HepG2 (cell line): ENCODE measurements around the gene SMG7. TPM values are rescaled to one million over a fixed set of nuclear protein-coding genes. Genes with fewer than 3 reads are reported as not detected.

Experiments
- ATAC-seq: fragments of 200-7000 bp; cut with Tn5 transposase; 3 replicates; pipeline ENCODE4 v1.9.1; 2020; ENCODE audit warnings: mild to moderate bottlenecking, moderate library complexity
- BruUV-seq: library from RNA; stranded (reverse); fragments of 400-500 nt; replicated peaks from 2 replicates; lab custom pipeline; 2021; lab: Mats Ljungman, UMichigan
- CTCF ChIA-PET: fragments of 300-600 bp; formaldehyde crosslinking; extraction: SDS; loops from one replicate; lab custom pipeline; 2021; ENCODE audit warnings: low total read pairs, inconsistent platforms, low intra/inter-chr PET ratio; lab: Yijun Ruan, JAX
- POLR2A ChIA-PET: fragments of 350-600 bp; sonication (Branson Sonifier 250); formaldehyde crosslinking; loops from one replicate; lab custom pipeline; 2020; ENCODE audit warnings: antibody characterized with exemption, inconsistent platforms; lab: Yijun Ruan, JAX
- DNase-seq: peaks from one replicate; pipeline ENCODE4 v3.0.0-alpha.2; 2015; ENCODE audit warnings: low spot score
- FAIRE-seq: peaks from 3 replicates; lab custom pipeline; 2011; peaks lifted over from hg19 to GRCh38; lab: Jason Lieb, UNC
- H2AFZ ChIP-seq: one replicate; pipeline ENCODE4 v1.6.1; 2011; ENCODE audit warnings: low read length, inconsistent platforms
- H3K27ac ChIP-seq: fragments of 300-600 bp; 3 replicates; pipeline ENCODE4 v1.8.0; 2011; ENCODE audit warnings: mixed run types, mild to moderate bottlenecking, mixed read lengths, low read length, inconsistent platforms; ENCODE audit not compliant: insufficient read depth; ENCODE audit errors: extremely low read length
- H3K27me3 ChIP-seq, 2 experiments: fragments of 200-600 bp in 1 of 2; 2 replicates in 1 of 2; 3 replicates in 1 of 2; pipeline versions ENCODE4 v1.6.0 to v1.8.0; 2011; ENCODE audit warnings: low read length in 2 of 2, mild to moderate bottlenecking in 2 of 2, moderate library complexity in 2 of 2, inconsistent platforms in 1 of 2; ENCODE audit not compliant: insufficient read depth in 2 of 2, control insufficient read depth in 1 of 2
- H3K36me3 ChIP-seq, 2 experiments: fragments of 200-600 bp in 1 of 2; replicated peaks in 1 of 2; 2 replicates in 1 of 2; 3 replicates in 1 of 2; pipeline versions ENCODE4 v1.5.1 to v1.8.0; 2011; ENCODE audit warnings: low read length in 2 of 2, inconsistent platforms in 1 of 2; ENCODE audit not compliant: insufficient read depth in 2 of 2, control insufficient read depth in 1 of 2
- H3K4me1 ChIP-seq: 2 replicates; pipeline ENCODE4 v1.5.1; 2012; ENCODE audit warnings: low read length, inconsistent platforms; ENCODE audit not compliant: insufficient read depth
- H3K4me2 ChIP-seq: 2 replicates; pipeline ENCODE4 v1.6.0; 2011; ENCODE audit warnings: low read depth, low read length, inconsistent platforms
- H3K4me3 ChIP-seq, 3 experiments: fragments of 200-600 bp in 1 of 3; sonication (generic), shearing (Covaris generic) in 1 of 3; replicated peaks in 1 of 3; 2 replicates each; pipeline ENCODE4 v1.5.1; 2011 to 2016; ENCODE audit warnings: low read length in 3 of 3, inconsistent platforms in 2 of 3, low read depth in 2 of 3, mild to moderate bottlenecking in 2 of 3, control low read depth in 1 of 3, mixed read lengths in 1 of 3; ENCODE audit not compliant: insufficient read depth in 1 of 3
- H3K79me2 ChIP-seq: one replicate; pipeline ENCODE4 v1.6.1; 2011; ENCODE audit warnings: low read length, inconsistent platforms; ENCODE audit not compliant: insufficient read depth
- H3K9ac ChIP-seq: 2 replicates; pipeline ENCODE4 v1.6.0; 2011; ENCODE audit warnings: mild to moderate bottlenecking, low read depth, low read length, inconsistent platforms; ENCODE audit not compliant: insufficient read depth
- H3K9me3 ChIP-seq: 2 replicates; pipeline ENCODE4 v1.5.1; 2012; ENCODE audit warnings: mild to moderate bottlenecking, low read length
- H4K20me1 ChIP-seq: 2 replicates; pipeline ENCODE4 v1.6.0; 2011; ENCODE audit warnings: inconsistent platforms, mild to moderate bottlenecking, low read length, moderate library complexity; ENCODE audit not compliant: insufficient read depth
- CEBPG ChIP-seq: IDR thresholded peaks from 2 replicates; pipeline ENCODE4 v1.6.1; 2016
- EEA1 ChIP-seq: sonication (generic); formaldehyde crosslinking; IDR thresholded peaks from 2 replicates; pipeline ENCODE4 v1.5.1; 2020; ENCODE audit warnings: mild to moderate bottlenecking, missing genetic modification reagents, borderline replicate concordance
- HDAC1 ChIP-seq: sonication (generic); formaldehyde crosslinking; IDR thresholded peaks from 2 replicates; pipeline ENCODE4 v1.5.1; 2020; ENCODE audit warnings: mild to moderate bottlenecking, missing genetic modification reagents
- ISL2 ChIP-seq: sonication (generic); formaldehyde crosslinking; IDR thresholded peaks from 2 replicates; pipeline ENCODE4 v1.5.0; 2020; ENCODE audit warnings: missing genetic modification reagents
- KDM1A ChIP-seq: IDR thresholded peaks from 2 replicates; pipeline ENCODE4 v1.6.1; 2016; ENCODE audit warnings: missing compliant biosample characterization
- POLR2G ChIP-seq: fragments of 200-400 bp; formaldehyde crosslinking; IDR thresholded peaks from 2 replicates; pipeline ENCODE4 v1.6.1; 2018; ENCODE audit warnings: mild to moderate bottlenecking, low read depth, low read length, moderate library complexity
- RXRB ChIP-seq: IDR thresholded peaks from 2 replicates; pipeline ENCODE4 v1.6.1; 2016; ENCODE audit warnings: borderline replicate concordance, missing genetic modification reagents, missing compliant biosample characterization
- SNAI1 ChIP-seq: sonication (generic); formaldehyde crosslinking; IDR thresholded peaks from 2 replicates; pipeline ENCODE4 v1.5.0; 2020; ENCODE audit warnings: mild to moderate bottlenecking, missing genetic modification reagents, borderline replicate concordance
- TBX2 ChIP-seq: sonication (generic); formaldehyde crosslinking; IDR thresholded peaks from 2 replicates; pipeline ENCODE4 v1.5.0; 2020; ENCODE audit warnings: missing genetic modification reagents, mild to moderate bottlenecking, borderline replicate concordance
- TMF1 ChIP-seq: sonication (generic); formaldehyde crosslinking; IDR thresholded peaks from 2 replicates; pipeline ENCODE4 v1.8.1; 2022; ENCODE audit warnings: low read depth, missing genetic modification reagents
- ZNF780A ChIP-seq: sonication (generic); formaldehyde crosslinking; IDR thresholded peaks from 2 replicates; pipeline ENCODE4 v1.8.0; 2022; ENCODE audit warnings: mild to moderate bottlenecking, missing genetic modification reagents, moderate library complexity
- WGBS: methylation state at CpG from one replicate; pipeline ENCODE4 v1.1.6; 2017; ENCODE audit warnings: low lambda C conversion rate; 5-methylcytosine and 5-hydroxymethylcytosine counted together
- in situ Hi-C: cut with HindIII; loops from 2 replicates; pipeline ENCODE4 v1.10.0; 2017; ENCODE audit warnings: low pct_unique_long_range_greater_than_20kb; ENCODE audit not compliant: extremely low pct_ligation_motif_present
- intact Hi-C: fragments of 100-400 bp; cut with micrococcal nuclease; formaldehyde crosslinking; loops from one replicate; pipeline ENCODE4 v1.10.0; 2022; ENCODE audit not compliant: unreplicated experiment
- polyA plus RNA-seq, 8 experiments: library from polyadenylated mRNA; depleted of rRNA in 3 of 8; stranded (reverse) in 7 of 8; unstranded in 1 of 8; fragments of >200 nt; fragmentation: Illumina TruSeq in 4 of 8; extraction: Trizol in 4 of 8; gene quantifications; 2 replicates each; pipeline versions ENCODE4 v1.2.1 to v1.2.3, GENCODE V29; 2011 to 2016; ENCODE audit warnings: low read depth in 4 of 8, missing spikeins in 1 of 8, mixed read lengths in 1 of 8; ENCODE audit not compliant: insufficient read depth in 1 of 8
- total RNA-seq, 5 experiments: library from RNA; depleted of rRNA; stranded (reverse); fragments of >200 nt; fragmentation: Illumina TruSeq; extraction: Trizol; gene quantifications; 2 replicates each; pipeline ENCODE4 v1.2.3, GENCODE V29; 2016; ENCODE audit warnings: low read depth in 1 of 5
- TF ChIP-seq, protein P1 (sequence below): sonication (generic); formaldehyde crosslinking; IDR thresholded peaks from 2 replicates; pipeline ENCODE4 v1.4.0; 2020; ENCODE audit warnings: low read depth, missing genetic modification reagents
- TF ChIP-seq, protein P2 (sequence below), 2 experiments: fragments of 450-650 bp in 1 of 2; sonication (generic) in 1 of 2; formaldehyde crosslinking; IDR thresholded peaks; 2 replicates each; pipeline versions ENCODE4 v1.5.0 to v1.8.0; 2020 to 2022; ENCODE audit warnings: mild to moderate bottlenecking in 1 of 2, missing genetic modification reagents in 1 of 2

Gene SMG7
- total and polyA plus RNA-seq, 2 of the 13 experiments (the other 11 are each of a cell fraction or from before 2014, with no cell fraction given): 14.9 to 27.9 TPM

DNA sequence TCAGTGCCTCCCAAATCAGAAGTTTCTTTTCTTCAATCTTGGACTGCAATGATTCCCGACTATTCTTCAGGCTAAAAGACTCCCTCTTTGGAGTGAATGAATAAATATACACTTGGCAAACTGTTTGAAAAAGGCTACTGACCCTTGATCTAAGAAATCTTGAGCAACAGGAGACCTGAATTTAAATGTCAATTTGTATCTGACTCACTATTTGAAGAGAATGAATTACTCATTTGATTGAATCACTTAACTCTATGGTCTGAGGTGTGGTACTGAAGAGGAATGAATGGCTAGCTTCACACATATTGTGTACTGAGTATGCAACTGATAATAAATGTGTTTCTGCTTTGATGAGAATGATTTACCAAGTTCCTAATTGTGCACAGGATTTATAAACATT, 4.6 kb upstream of the SMG7 start (continued):
- no peak for TF ChIP-seq KDM1A (CRISPR knock-in tag)
- no peak for TF ChIP-seq EEA1 (CRISPR knock-in tag)
- TF ChIP-seq CEBPG (CRISPR knock-in tag): peak; percentile 19; the same call in 1 of the 2 replicates

DNA sequence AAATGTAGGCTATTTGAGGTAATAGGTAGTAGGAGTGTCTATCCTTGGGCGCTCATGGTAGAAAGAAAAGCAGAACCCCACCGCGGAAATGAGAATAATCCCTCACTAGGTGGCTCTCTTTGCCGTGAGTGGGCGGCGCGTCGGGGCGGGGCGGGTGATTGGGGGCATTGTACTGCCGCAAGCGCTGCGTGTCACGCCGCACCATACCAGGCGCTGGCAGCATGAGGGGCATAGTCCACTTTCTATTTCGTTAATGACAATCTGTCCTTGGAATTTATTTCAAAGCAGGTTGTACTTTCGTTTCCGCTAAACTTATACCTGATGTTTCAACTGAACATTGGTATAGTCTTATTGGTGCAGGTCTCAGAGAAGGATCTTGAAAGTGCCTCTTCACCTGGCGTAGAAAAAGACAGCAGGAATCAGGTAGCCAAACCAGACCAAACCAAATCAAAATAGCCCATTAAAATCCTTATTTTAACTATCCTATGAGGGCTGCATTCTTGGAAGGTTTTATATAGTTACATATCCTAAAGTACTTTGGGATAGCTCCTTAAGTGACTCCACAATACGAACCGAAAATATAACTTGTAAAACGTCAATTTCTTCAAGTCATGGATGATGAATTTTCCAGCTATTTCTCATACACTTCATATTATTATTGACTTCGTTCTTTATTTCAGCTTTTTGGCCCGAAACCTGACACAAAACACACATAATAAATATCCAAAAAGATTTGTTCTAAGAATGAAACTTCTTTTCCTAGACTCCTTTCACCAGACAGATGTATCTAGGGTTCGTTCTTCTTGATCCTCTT, 1.9 kb upstream of the SMG7 start:
- BruUV-seq: TSS peak; percentile 89
- ATAC-seq (peak; percentile 53), DNase-seq (peak; percentile 84), FAIRE-seq (peak; percentile 51)
- Histone ChIP-seq H3K4me2 (peak overlapping the region; percentile 87), H3K9me3 (no peaks in the 10 kb centered on the region), H3K27me3 (no peaks in the 10 kb centered on the region; a peak in 1 of 5 replicates), H3K79me2 (peaks cover 28% of the 10 kb centered on the region), H3K4me3 (peak overlapping the region; percentile 80 to 99 (median 87)), H3K36me3 (no peaks in the 10 kb centered on the region), H3K27ac (peak overlapping the region; percentile 100), H3K4me1 (peaks cover 46% of the 10 kb centered on the region), H3K9ac (peak overlapping the region; percentile 100), H4K20me1 (no peaks in the 10 kb centered on the region), H2AFZ (peak overlapping the region; percentile 68)
- CTCF ChIA-PET: interaction anchor here (0.7 to 1.5 kb wide), 2 partner anchors 73 to 153 kb away, joined by 3 to 11 read pairs; no protein-coding TSS in a partner anchor
- in situ Hi-C loops (loop anchor here (5.0 kb wide), 1 partner anchor 152 kb away; no protein-coding TSS in a partner anchor), intact Hi-C loops (loop anchor here (1.0 to 5.0 kb wide), 4 partner anchors 73 to 580 kb away; partner anchors contain the start of genes ARPC5 and TSEN15)
- POLR2A ChIA-PET: interaction anchor here (0.6 kb wide), 1 partner anchor 165 kb away, joined by 5 read pairs; no protein-coding TSS in a partner anchor
- under 1% methylated on average over 20 of the region's 26 CpGs for WGBS
- TF ChIP-seq POLR2G (peak; percentile 61; the same call in 1 of the 2 replicates), HDAC1 (CRISPR knock-in tag) (peak; percentile 47), TBX2 (CRISPR knock-in tag) (peak; percentile 60; the same call in 1 of the 2 replicates), RXRB (peak; percentile 69), ISL2 (peak; percentile 44; the same call in 1 of the 2 replicates), SNAI1 (peak; percentile 48; the same call in 1 of the 2 replicates), TMF1 (CRISPR knock-in tag) (0 out of 2 replicates have a peak, but pooled peaks have one; percentile 33), ZNF780A (CRISPR knock-in tag) (no peak)
- TF ChIP-seq, protein P1, sequence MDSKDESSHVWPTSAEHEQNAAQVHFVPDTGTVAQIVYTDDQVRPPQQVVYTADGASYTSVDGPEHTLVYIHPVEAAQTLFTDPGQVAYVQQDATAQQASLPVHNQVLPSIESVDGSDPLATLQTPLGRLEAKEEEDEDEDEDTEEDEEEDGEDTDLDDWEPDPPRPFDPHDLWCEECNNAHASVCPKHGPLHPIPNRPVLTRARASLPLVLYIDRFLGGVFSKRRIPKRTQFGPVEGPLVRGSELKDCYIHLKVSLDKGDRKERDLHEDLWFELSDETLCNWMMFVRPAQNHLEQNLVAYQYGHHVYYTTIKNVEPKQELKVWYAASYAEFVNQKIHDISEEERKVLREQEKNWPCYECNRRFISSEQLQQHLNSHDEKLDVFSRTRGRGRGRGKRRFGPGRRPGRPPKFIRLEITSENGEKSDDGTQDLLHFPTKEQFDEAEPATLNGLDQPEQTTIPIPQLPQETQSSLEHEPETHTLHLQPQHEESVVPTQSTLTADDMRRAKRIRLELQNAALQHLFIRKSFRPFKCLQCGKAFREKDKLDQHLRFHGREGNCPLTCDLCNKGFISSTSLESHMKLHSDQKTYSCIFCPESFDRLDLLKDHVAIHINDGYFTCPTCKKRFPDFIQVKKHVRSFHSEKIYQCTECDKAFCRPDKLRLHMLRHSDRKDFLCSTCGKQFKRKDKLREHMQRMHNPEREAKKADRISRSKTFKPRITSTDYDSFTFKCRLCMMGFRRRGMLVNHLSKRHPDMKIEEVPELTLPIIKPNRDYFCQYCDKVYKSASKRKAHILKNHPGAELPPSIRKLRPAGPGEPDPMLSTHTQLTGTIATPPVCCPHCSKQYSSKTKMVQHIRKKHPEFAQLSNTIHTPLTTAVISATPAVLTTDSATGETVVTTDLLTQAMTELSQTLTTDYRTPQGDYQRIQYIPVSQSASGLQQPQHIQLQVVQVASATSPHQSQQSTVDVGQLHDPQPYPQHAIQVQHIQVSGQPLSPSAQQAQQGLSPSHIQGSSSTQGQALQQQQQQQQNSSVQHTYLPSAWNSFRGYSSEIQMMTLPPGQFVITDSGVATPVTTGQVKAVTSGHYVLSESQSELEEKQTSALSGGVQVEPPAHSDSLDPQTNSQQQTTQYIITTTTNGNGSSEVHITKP: peak; percentile 73; the same call in 1 of the 2 replicates
- TF ChIP-seq, protein P2, sequence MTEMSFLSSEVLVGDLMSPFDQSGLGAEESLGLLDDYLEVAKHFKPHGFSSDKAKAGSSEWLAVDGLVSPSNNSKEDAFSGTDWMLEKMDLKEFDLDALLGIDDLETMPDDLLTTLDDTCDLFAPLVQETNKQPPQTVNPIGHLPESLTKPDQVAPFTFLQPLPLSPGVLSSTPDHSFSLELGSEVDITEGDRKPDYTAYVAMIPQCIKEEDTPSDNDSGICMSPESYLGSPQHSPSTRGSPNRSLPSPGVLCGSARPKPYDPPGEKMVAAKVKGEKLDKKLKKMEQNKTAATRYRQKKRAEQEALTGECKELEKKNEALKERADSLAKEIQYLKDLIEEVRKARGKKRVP (CRISPR knock-in tag; IDR thresholded peaks at IDR 0.05): peak in 1 of 2 experiments; percentile 56; a peak in 1 of 4 replicates
